Measurements from ENCODE around the gene NPY2R.

DNA sequence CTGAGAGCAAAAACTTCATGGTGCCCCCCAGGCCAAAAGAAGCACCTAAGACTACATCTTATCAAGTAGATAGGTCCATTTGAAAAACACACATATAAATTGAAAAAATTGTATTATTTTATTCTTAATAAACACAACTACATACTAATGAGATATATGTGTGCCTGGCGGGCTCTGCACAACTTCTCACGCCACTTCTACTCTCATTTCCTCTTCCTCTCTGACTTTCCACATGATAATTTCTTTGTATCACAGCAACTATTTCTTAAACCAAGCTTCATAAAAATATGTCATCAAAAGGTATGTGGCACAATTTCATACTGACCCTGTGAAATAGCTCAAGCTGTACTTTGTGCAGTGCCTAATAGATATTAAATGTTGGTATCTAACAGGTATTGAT, 10.7 kb upstream of the NPY2R start:
- TF ChIP-seq YY1 (IDR thresholded peaks at IDR 0.05; ENCODE audit: insufficient read depth, insufficient read length) (no peak), ZNF274 (IDR thresholded peaks at IDR 0.05; ENCODE audit: low read depth, low read length) (no peak), SUZ12 (IDR thresholded peaks at IDR 0.05; ENCODE audit: extremely low read depth, insufficient read depth, insufficient read length) (no peak)
